C4-2B (cell line): ENCODE data around the gene CGB7.
"Not testable (repeated sequence)": the region's sequence is repeated elsewhere in the genome, so short reads cannot be mapped to it uniquely, and the experiment has no call there.

Source experiments
- CTCF ChIP-seq: fragments of 450-650 bp; conservative IDR thresholded peaks from 2 replicates; pipeline ENCODE4 v1.5.1; 2017; ENCODE audit warnings: mild to moderate bottlenecking
- ZFX ChIP-seq: fragments of 450-650 bp; IDR thresholded peaks from 2 replicates; pipeline ENCODE4 v1.6.1; 2017

DNA sequence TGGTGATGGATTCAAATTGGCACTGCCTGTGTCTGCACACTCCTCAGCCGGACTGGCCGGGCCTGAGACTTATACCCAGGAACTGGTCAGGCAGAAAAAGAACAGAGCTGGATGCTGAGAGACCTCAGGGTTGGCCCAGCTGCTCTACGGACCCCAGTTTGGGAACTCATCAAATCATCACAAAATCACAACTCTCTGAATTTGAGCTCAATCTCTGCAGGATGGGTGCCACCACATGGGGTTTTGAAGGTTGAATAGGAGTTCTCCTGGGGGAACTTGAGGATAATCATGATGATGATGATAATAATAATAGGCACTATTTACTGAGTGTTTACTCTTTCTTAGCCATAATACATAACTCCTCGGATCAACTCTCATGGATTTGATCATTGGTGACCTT lies 14.9 kb downstream of the CGB7 start:
- not testable (repeated sequence) for TF ChIP-seq CTCF, ZFX
